ENCODE results near the gene SRPK3.

DNA sequence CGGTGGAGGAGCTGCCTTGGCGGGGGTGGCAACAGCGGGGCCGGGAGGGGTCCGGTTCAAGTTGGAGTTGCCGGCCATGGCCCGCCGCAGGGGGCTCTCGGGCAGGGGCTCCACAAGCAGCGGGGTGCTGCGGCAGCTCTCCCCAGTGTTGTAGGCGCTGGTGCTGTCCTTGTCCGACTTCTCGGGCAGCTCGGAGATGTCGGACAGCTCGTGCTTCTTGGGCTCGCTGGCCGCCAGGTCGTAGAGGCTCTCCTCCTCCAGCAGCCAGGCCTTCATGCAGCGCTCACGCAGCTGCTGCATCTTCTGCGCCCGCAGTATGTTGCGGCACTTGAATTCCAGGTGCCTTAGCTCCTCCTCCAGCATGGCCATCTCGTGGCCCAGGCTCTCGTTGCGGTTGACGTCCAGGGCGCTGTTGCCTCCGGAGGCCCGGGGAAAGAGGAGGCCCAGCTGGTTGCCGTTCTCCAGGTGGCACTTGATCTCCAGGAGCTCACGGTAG lies 23.3 kb downstream of the SRPK3 start:
- TF ChIP-seq, protein P1, sequence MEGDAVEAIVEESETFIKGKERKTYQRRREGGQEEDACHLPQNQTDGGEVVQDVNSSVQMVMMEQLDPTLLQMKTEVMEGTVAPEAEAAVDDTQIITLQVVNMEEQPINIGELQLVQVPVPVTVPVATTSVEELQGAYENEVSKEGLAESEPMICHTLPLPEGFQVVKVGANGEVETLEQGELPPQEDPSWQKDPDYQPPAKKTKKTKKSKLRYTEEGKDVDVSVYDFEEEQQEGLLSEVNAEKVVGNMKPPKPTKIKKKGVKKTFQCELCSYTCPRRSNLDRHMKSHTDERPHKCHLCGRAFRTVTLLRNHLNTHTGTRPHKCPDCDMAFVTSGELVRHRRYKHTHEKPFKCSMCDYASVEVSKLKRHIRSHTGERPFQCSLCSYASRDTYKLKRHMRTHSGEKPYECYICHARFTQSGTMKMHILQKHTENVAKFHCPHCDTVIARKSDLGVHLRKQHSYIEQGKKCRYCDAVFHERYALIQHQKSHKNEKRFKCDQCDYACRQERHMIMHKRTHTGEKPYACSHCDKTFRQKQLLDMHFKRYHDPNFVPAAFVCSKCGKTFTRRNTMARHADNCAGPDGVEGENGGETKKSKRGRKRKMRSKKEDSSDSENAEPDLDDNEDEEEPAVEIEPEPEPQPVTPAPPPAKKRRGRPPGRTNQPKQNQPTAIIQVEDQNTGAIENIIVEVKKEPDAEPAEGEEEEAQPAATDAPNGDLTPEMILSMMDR (IDR thresholded peaks at IDR 0.05; ENCODE audit: borderline replicate concordance, extremely low read depth, low read length, poor library complexity, severe bottlenecking): no peak
- no peak for TF ChIP-seq EZH2 (IDR thresholded peaks at IDR 0.05; ENCODE audit: borderline replicate concordance, low read depth, low read length, severe bottlenecking)
